Common myeloid progenitor, CD34-positive (primary cell): ENCODE measurements around the gene CYP4V2.

Experiments used
- CTCF ChIA-PET: fragments of 350-600 bp; sonication (Branson Sonifier 250); formaldehyde crosslinking; loops from one replicate; lab custom pipeline; 2021; ENCODE audit warnings: antibody characterized with exemption; lab: Charles Lee
- POLR2A ChIA-PET: fragments of 350-600 bp; sonication (Branson Sonifier 250); formaldehyde crosslinking; loops from one replicate; lab custom pipeline; 2021; ENCODE audit warnings: antibody characterized with exemption; lab: Charles Lee
- DNase-seq, 3 donors: peaks; one replicate each; pipeline versions ENCODE4 v3.0.0 to v3.0.0-alpha.2; 2013
- H3K27ac ChIP-seq, 2 experiments: 1 replicate in 1 of 2; 2 replicates in 1 of 2; pipeline ENCODE4 v1.7.0; 2013; ENCODE audit warnings: inconsistent platforms in 2 of 2, low read length in 2 of 2, mild to moderate bottlenecking in 2 of 2, low read depth in 1 of 2, moderate library complexity in 1 of 2; ENCODE audit not compliant: severe bottlenecking in 2 of 2, insufficient read depth in 1 of 2, poor library complexity in 1 of 2
- H3K27me3 ChIP-seq, 5 experiments: replicated peaks in 2 of 5; 1 replicate in 3 of 5; 2 replicates in 2 of 5; pipeline versions ENCODE4 v1.6.1 to v1.7.0; 2013; ENCODE audit warnings: low read length in 4 of 5, mild to moderate bottlenecking in 2 of 5, moderate library complexity in 2 of 5, inconsistent platforms in 1 of 5; ENCODE audit not compliant: insufficient read depth in 5 of 5, control insufficient read depth in 4 of 5
- H3K36me3 ChIP-seq, 4 experiments: 1 replicate in 2 of 4; 2 replicates in 2 of 4; pipeline versions ENCODE4 v1.6.1 to v1.7.0; 2013; ENCODE audit warnings: low read length in 3 of 4, control low read depth in 1 of 4, mild to moderate bottlenecking in 1 of 4; ENCODE audit not compliant: control insufficient read depth in 4 of 4, insufficient read depth in 4 of 4
- H3K4me1 ChIP-seq, 4 experiments: 1 replicate in 3 of 4; 2 replicates in 1 of 4; pipeline versions ENCODE4 v1.6.1 to v1.7.1; 2013; ENCODE audit warnings: low read length in 3 of 4, mild to moderate bottlenecking in 3 of 4, control low read depth in 1 of 4, inconsistent platforms in 1 of 4, moderate library complexity in 1 of 4; ENCODE audit not compliant: control insufficient read depth in 4 of 4, insufficient read depth in 4 of 4; ENCODE audit errors: control extremely low read depth in 1 of 4
- H3K4me3 ChIP-seq, 7 experiments: 1 replicate in 4 of 7; 2 replicates in 3 of 7; pipeline versions ENCODE4 v1.5.1 to v1.7.0; 2013; ENCODE audit warnings: mild to moderate bottlenecking in 7 of 7, low read length in 6 of 7, moderate library complexity in 6 of 7, inconsistent platforms in 2 of 7, low read depth in 2 of 7, control low read depth in 1 of 7; ENCODE audit not compliant: insufficient read depth in 4 of 7, control insufficient read depth in 1 of 7; ENCODE audit errors: extremely low read depth in 1 of 7
- H3K9me3 ChIP-seq, 5 experiments: 1 replicate in 4 of 5; 2 replicates in 1 of 5; pipeline versions ENCODE4 v1.6.1 to v1.7.1; 2013; ENCODE audit warnings: low read length in 4 of 5, mild to moderate bottlenecking in 2 of 5, inconsistent platforms in 1 of 5, low read depth in 1 of 5, moderate library complexity in 1 of 5; ENCODE audit not compliant: control insufficient read depth in 4 of 5, insufficient read depth in 2 of 5; ENCODE audit errors: control extremely low read depth in 1 of 5
- WGBS: methylation state at CpG from one replicate; pipeline ENCODE4 v1.1.5; 2013; ENCODE audit not compliant: insufficient coverage; 5-methylcytosine and 5-hydroxymethylcytosine counted together

CYP4V2 gene

DNA sequence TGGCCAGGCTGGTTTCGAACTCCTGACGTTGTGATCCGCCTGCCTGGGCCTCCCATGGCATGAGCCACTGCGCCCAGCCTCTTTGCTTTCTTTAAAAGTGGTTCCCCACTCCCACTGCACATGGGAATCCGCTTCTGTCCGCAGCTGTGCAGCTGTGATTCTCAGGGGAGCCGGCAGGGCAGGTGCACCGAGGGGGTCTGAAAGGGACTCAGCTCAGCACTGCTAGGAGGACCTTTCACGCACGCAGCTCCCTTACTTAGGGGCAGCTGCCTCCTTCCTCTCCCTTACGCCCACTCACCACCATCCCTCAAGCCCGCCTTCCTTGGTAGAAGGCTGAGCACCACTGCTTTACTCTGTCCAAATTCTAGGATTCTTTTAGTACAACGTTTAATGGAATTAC is 40.4 kb upstream of the CYP4V2 start:
- CTCF ChIA-PET = no interaction called here
- DNase-seq = no peak
- H3K36me3 ChIP-seq = no peaks in the 10 kb centered on the region
- WGBS = 97% methylated on average over 10 of the region's 13 CpGs
- H3K9me3 ChIP-seq = no peaks in the 10 kb centered on the region
- H3K4me1 ChIP-seq = no peaks in the 10 kb centered on the region
- H3K4me3 ChIP-seq = no peak overlapping the region
- H3K27ac ChIP-seq = no peak overlapping the region
- POLR2A ChIA-PET = no interaction called here
- peaks cover 6 to 34% (median 14%) of the 10 kb centered on the region in 5 experiments for H3K27me3 ChIP-seq

DNA sequence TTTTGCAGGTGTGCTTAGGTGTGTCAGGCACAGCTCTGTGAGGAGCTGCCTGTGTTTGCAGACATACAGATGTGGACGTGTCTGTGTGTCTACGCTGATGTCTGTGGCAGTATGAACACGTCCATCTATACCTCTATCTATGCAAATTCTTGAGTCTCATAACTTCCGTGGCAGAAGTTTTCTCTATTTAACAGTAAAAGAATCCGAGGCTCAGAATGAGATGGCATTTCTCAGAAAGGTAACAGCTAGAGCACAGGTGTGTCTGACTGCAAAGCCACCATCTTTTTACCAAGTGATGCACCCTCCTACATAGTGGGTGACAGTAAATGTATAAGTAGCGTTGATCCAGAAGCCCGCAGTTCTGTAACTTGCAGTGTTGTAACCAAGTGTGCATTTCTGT is 39.9 kb upstream of the CYP4V2 start:
- POLR2A ChIA-PET = no interaction called here
- CTCF ChIA-PET = no interaction called here
- Histone ChIP-seq H3K4me3 (no peak overlapping the region), H3K4me1 (no peaks in the 10 kb centered on the region), H3K9me3 (no peaks in the 10 kb centered on the region), H3K27ac (no peak overlapping the region), H3K27me3 (peaks cover 3 to 29% (median 9%) of the 10 kb centered on the region in 5 experiments), H3K36me3 (no peaks in the 10 kb centered on the region)
- 98% methylated on average over 4 of the region's 7 CpGs for WGBS
- DNase-seq = no peak

- DNase-seq = no peak
- ChIA-PET CTCF (interaction anchor here (1.0 kb wide), 1 partner anchor 12 kb away, joined by 3 read pairs; no protein-coding TSS in a partner anchor), POLR2A (no interaction called here)
- Histone ChIP-seq H3K4me3 (no peak overlapping the region), H3K27me3 (peaks cover 0 to 14% (median 8%) of the 10 kb centered on the region in 5 experiments), H3K27ac (no peak overlapping the region), H3K9me3 (no peaks in the 10 kb centered on the region), H3K4me1 (no peaks in the 10 kb centered on the region), H3K36me3 (no peaks in the 10 kb centered on the region)
- WGBS = 88% methylated on average over 17 of the region's 17 CpGs
Observed at GRCh38 chr4:186158021-186158813, 33.1 kb upstream of the CYP4V2 start.

DNA sequence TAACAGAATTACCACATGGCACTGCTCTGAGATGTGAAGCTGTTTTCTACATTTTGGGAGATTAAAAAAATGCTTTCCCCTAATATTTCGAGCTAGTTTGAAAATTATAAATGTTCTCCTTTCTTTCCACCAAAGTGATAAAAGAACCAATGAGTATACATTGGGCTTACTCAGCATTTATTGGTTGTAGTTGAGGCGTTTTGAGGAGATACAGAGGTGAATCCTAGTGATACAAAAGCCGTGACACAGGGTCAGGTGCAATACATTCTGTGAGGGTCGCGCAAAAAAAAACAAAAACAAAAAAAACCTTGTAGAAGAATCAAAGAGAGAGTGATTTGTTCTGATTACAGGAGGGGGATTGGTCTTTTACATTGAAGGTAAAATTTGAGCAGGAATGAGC is 32.4 kb upstream of the CYP4V2 start:
- Histone ChIP-seq H3K9me3 (no peaks in the 10 kb centered on the region), H3K36me3 (no peaks in the 10 kb centered on the region), H3K27ac (no peak overlapping the region), H3K4me1 (no peaks in the 10 kb centered on the region), H3K4me3 (no peak overlapping the region), H3K27me3 (peaks cover 0 to 12% (median 8%) of the 10 kb centered on the region in 5 experiments)
- DNase-seq = no peak
- WGBS = 100% methylated on average over 4 of the region's 5 CpGs
- ChIA-PET POLR2A (no interaction called here), CTCF (no interaction called here)

- Histone ChIP-seq H3K4me1 (no peaks in the 10 kb centered on the region), H3K4me3 (no peak overlapping the region), H3K27ac (no peak overlapping the region), H3K27me3 (peaks cover 0 to 12% (median 8%) of the 10 kb centered on the region in 5 experiments), H3K9me3 (no peaks in the 10 kb centered on the region), H3K36me3 (no peaks in the 10 kb centered on the region)
- 100% methylated on average over 3 of the region's 6 CpGs for WGBS
- no peak for DNase-seq
- POLR2A ChIA-PET = no interaction called here
- CTCF ChIA-PET = no interaction called here
Observed at GRCh38 chr4:186159613-186160012, 31.8 kb upstream of the CYP4V2 start.

DNA sequence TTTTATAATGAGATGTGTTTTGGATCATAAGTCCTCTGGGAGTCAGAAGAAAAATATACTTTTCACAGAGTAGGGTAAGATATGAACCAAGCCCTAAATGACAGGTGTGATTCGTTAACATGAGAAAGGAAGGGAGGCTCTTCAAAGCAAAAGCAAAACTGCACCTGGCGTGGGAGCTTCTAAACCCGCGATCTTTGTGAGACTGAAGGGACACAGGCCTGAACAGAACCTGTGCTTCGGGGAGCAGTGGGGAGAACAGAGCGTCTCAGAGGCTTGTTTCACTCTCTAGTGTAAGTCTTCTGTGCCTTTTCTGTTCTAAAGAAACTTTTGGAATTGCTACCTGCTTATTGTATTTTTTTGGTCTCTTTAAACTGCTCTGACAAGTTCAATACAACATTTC is 30.2 kb upstream of the CYP4V2 start:
- no peaks in the 10 kb centered on the region for H3K4me1 ChIP-seq
- peaks cover 0 to 11% (median 8%) of the 10 kb centered on the region in 5 experiments for H3K27me3 ChIP-seq
- CTCF ChIA-PET = interaction anchor here (1.7 kb wide), 1 partner anchor 24 kb away, joined by 3 read pairs; no protein-coding TSS in a partner anchor

GRCh38 chr4:186166852-186167512 is 24.4 kb upstream of the CYP4V2 start:
- Histone ChIP-seq H3K9me3 (no peaks in the 10 kb centered on the region), H3K27me3 (peaks cover 0 to 10% (median 4%) of the 10 kb centered on the region in 5 experiments), H3K27ac (no peak overlapping the region), H3K4me1 (no peaks in the 10 kb centered on the region), H3K36me3 (no peaks in the 10 kb centered on the region), H3K4me3 (no peak overlapping the region)
- DNase-seq = no peak
- POLR2A ChIA-PET = no interaction called here
- 92% methylated on average over 8 of the region's 15 CpGs for WGBS
- CTCF ChIA-PET = no interaction called here

More for the DNA sequence above, 30.2 kb upstream of the CYP4V2 start:
- no peaks in the 10 kb centered on the region for H3K36me3 ChIP-seq
- 93% methylated on average over 5 of the region's 6 CpGs for WGBS
- H3K27ac ChIP-seq = no peak overlapping the region
- no peaks in the 10 kb centered on the region for H3K9me3 ChIP-seq
- H3K4me3 ChIP-seq = no peak overlapping the region
- POLR2A ChIA-PET = no interaction called here
- no peak for DNase-seq
